CD14-positive monocyte (primary cell): ENCODE measurements around the gene INO80. TPM values are rescaled to one million over a fixed set of nuclear protein-coding genes. Genes with fewer than 3 reads are reported as not detected.

Experiments used
- DNase-seq, 3 donors: peaks; one replicate each; pipeline ENCODE4 v3.0.0-alpha.2; 2011 to 2022
- H2AFZ ChIP-seq: 2 replicates; pipeline ENCODE4 v1.6.0; 2012; ENCODE audit warnings: mild to moderate bottlenecking, low read depth, low read length, inconsistent platforms; ENCODE audit not compliant: insufficient read depth, poor library complexity, severe bottlenecking
- H3K27ac ChIP-seq, 2 donors: 1 replicate in 1 of 2; 2 replicates in 1 of 2; pipeline ENCODE4 v1.5.1; 2012 to 2013; ENCODE audit warnings: low read length in 2 of 2, control low read depth in 1 of 2, inconsistent platforms in 1 of 2, low read depth in 1 of 2, mild to moderate bottlenecking in 1 of 2
- H3K27me3 ChIP-seq, 2 donors: one replicate each; pipeline versions ENCODE4 v1.6.0 to v1.6.1; 2011 to 2013; ENCODE audit warnings: low read length in 2 of 2; ENCODE audit not compliant: control insufficient read depth in 2 of 2, insufficient read depth in 2 of 2
- H3K36me3 ChIP-seq, 2 donors: replicated peaks in 1 of 2; 1 replicate in 1 of 2; 2 replicates in 1 of 2; pipeline versions ENCODE4 v1.5.1 to v1.6.1; 2012 to 2013; ENCODE audit warnings: low read length in 2 of 2, control low read depth in 1 of 2, inconsistent platforms in 1 of 2, mild to moderate bottlenecking in 1 of 2; ENCODE audit not compliant: insufficient read depth in 2 of 2, control insufficient read depth in 1 of 2
- H3K4me1 ChIP-seq, 2 donors: 1 replicate in 1 of 2; 2 replicates in 1 of 2; pipeline versions ENCODE4 v1.5.1 to v1.6.1; 2012 to 2013; ENCODE audit warnings: low read length in 2 of 2, control low read depth in 1 of 2, inconsistent platforms in 1 of 2, mild to moderate bottlenecking in 1 of 2, moderate library complexity in 1 of 2; ENCODE audit not compliant: insufficient read depth in 2 of 2, control insufficient read depth in 1 of 2
- H3K4me2 ChIP-seq: replicated peaks from 2 replicates; pipeline ENCODE3; 2012; ENCODE audit warnings: low read length, moderate library complexity, mild to moderate bottlenecking; ENCODE audit not compliant: poor library complexity, severe bottlenecking; ENCODE audit errors: extremely low read depth
- H3K4me3 ChIP-seq, 3 experiments: fragments of 200-600 bp in 1 of 3; sonication (generic) in 1 of 3; replicated peaks in 1 of 3; 1 replicate in 2 of 3; 2 replicates in 1 of 3; pipeline ENCODE4 v1.5.1; 2011 to 2013; ENCODE audit warnings: low read length in 3 of 3, mild to moderate bottlenecking in 3 of 3, control low read depth in 2 of 3, low read depth in 2 of 3, inconsistent platforms in 1 of 3, moderate library complexity in 1 of 3
- H3K79me2 ChIP-seq: 2 replicates; pipeline ENCODE4 v1.6.0; 2012; ENCODE audit warnings: mild to moderate bottlenecking, control low read depth, inconsistent platforms, low read length, moderate library complexity; ENCODE audit not compliant: insufficient read depth
- H3K9ac ChIP-seq: 2 replicates; pipeline ENCODE4 v1.6.0; 2017; ENCODE audit warnings: low read length, mild to moderate bottlenecking; ENCODE audit not compliant: insufficient read depth, poor library complexity, severe bottlenecking
- H3K9me3 ChIP-seq, 2 donors: replicated peaks in 1 of 2; 1 replicate in 1 of 2; 2 replicates in 1 of 2; pipeline versions ENCODE4 v1.5.1 to v1.6.1; 2012 to 2013; ENCODE audit warnings: low read length in 2 of 2, control low read depth in 1 of 2; ENCODE audit not compliant: control insufficient read depth in 1 of 2, insufficient read depth in 1 of 2
- H4K20me1 ChIP-seq: 2 replicates; pipeline ENCODE4 v1.6.0; 2012; ENCODE audit warnings: mild to moderate bottlenecking, low read length, control low read depth, moderate library complexity; ENCODE audit not compliant: insufficient read depth
- H3K27ac Mint-ChIP-seq, 7 donors: one replicate each; pipeline ENCODE4 v1.8.0; 2020; ENCODE audit warnings: mild to moderate bottlenecking in 7 of 7, mixed read lengths in 7 of 7, moderate library complexity in 6 of 7, inconsistent platforms in 2 of 7
- H3K27me3 Mint-ChIP-seq, 3 donors: one replicate each; pipeline ENCODE4 v1.8.0; 2021 to 2022; ENCODE audit warnings: low read depth in 3 of 3, mild to moderate bottlenecking in 3 of 3, mixed read lengths in 3 of 3, moderate library complexity in 3 of 3, inconsistent platforms in 1 of 3
- H3K36me3 Mint-ChIP-seq, 2 donors: one replicate each; pipeline ENCODE4 v1.8.0; 2020; ENCODE audit warnings: mixed read lengths in 2 of 2, inconsistent platforms in 1 of 2, mild to moderate bottlenecking in 1 of 2
- H3K4me1 Mint-ChIP-seq: one replicate; pipeline ENCODE4 v1.8.0; 2020; ENCODE audit warnings: mild to moderate bottlenecking, mixed read lengths
- H3K4me3 Mint-ChIP-seq, 2 donors: one replicate each; pipeline ENCODE4 v1.8.0; 2020; ENCODE audit warnings: mild to moderate bottlenecking in 2 of 2, mixed read lengths in 2 of 2, moderate library complexity in 1 of 2
- H3K9me3 Mint-ChIP-seq, 7 donors: one replicate each; pipeline ENCODE4 v1.8.0; 2020 to 2022; ENCODE audit warnings: mixed read lengths in 7 of 7, mild to moderate bottlenecking in 6 of 7, moderate library complexity in 6 of 7, inconsistent platforms in 2 of 7
- WGBS: methylation state at CpG from one replicate; pipeline ENCODE4 v1.1.5; 2013; ENCODE audit warnings: missing lambda C conversion rate; ENCODE audit not compliant: insufficient coverage; 5-methylcytosine and 5-hydroxymethylcytosine counted together
- intact Hi-C, 2 donors: fragments of 100-400 bp; cut with micrococcal nuclease; formaldehyde crosslinking; loops; one replicate each; pipeline versions ENCODE4 v1.15.0 to v1.15.1; 2023
- polyA plus RNA-seq, 3 donors: library from polyadenylated mRNA; depleted of rRNA in 1 of 3; unstranded in 2 of 3; stranded (reverse) in 1 of 3; fragments of 300-500 nt in 2 of 3; fragments of >200 nt in 1 of 3; fragmentation: Illumina TruSeq in 2 of 3; gene quantifications; 1 replicate in 2 of 3; 2 replicates in 1 of 3; pipeline ENCODE4 v1.2.3, GENCODE V29; 2012 to 2021
- TF ChIP-seq, protein P1 (sequence below): fragments of 200-600 bp; IDR thresholded peaks from one replicate; pipeline ENCODE4 v1.8.0; 2022; ENCODE audit warnings: antibody characterized with exemption, mild to moderate bottlenecking

Gene INO80
- polyA plus RNA-seq, 3 donors = 2.3 to 13.1 (median 2.4) TPM

DNA sequence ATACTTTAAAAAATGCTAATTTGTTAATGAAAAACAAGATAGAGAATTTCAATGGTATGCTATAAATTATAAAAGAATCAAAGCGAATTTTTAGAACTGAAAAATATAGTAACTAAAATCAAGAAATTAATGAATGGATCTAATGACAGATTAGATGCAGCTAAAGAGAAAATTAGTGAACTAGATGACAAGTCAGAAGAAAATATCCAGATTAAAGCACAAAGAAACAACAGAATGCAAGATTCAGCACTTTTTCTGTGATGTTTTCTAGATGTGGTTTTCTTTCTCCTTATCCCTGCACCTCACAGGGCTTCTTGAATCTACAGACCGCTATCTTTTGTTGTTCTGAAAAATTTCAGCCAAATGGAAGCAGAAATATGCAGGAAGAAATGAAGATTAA lies 54.4 kb downstream of the INO80 start:
- Histone ChIP-seq H3K4me1 (no peaks in the 10 kb centered on the region), H3K9ac (no peak overlapping the region), H4K20me1 (no peaks in the 10 kb centered on the region), H3K27me3 (no peaks in the 10 kb centered on the region), H3K9me3 (peaks cover 9 to 14% of the 10 kb centered on the region in 2 donors), H2AFZ (no peak overlapping the region), H3K4me2 (no peak overlapping the region), H3K4me3 (no peak overlapping the region), H3K27ac (no peak overlapping the region), H3K79me2 (no peaks in the 10 kb centered on the region), H3K36me3 (peaks cover 80 to 95% of the 10 kb centered on the region in 2 donors)
- intact Hi-C loops = no loop called here
- Mint-ChIP-seq H3K27me3 (no peaks in the 10 kb centered on the region), H3K4me3 (no peak overlapping the region), H3K9me3 (peaks cover 0 to 17% (median 14%) of the 10 kb centered on the region in 7 donors), H3K27ac (no peak overlapping the region), H3K4me1 (no peaks in the 10 kb centered on the region), H3K36me3 (peaks cover 79 to 97% of the 10 kb centered on the region in 2 donors)
- DNase-seq = no peak
- WGBS = no CpG with 5 or more reads among the region's 2 CpGs
- TF ChIP-seq, protein P1, sequence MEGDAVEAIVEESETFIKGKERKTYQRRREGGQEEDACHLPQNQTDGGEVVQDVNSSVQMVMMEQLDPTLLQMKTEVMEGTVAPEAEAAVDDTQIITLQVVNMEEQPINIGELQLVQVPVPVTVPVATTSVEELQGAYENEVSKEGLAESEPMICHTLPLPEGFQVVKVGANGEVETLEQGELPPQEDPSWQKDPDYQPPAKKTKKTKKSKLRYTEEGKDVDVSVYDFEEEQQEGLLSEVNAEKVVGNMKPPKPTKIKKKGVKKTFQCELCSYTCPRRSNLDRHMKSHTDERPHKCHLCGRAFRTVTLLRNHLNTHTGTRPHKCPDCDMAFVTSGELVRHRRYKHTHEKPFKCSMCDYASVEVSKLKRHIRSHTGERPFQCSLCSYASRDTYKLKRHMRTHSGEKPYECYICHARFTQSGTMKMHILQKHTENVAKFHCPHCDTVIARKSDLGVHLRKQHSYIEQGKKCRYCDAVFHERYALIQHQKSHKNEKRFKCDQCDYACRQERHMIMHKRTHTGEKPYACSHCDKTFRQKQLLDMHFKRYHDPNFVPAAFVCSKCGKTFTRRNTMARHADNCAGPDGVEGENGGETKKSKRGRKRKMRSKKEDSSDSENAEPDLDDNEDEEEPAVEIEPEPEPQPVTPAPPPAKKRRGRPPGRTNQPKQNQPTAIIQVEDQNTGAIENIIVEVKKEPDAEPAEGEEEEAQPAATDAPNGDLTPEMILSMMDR = no peak

DNA sequence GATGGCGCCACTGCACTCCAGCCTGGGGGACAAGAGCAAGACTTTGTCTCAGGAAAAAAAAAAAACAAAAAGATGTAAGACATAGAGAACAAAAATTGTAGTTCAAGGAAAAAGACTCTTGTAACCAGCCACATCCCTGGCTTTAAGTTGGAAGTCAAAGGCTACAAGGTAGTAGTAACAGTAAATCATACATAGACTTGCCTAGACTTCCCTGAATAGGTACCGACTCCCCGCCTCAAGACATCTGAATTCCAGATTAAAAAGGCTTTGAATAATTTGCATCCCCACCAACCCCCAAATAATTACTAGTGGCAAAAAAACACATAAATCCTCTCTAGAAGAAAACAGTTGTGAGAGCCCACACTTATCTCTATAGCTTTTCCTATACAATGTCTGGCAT lies 55.6 kb downstream of the INO80 start:
- intact Hi-C loops = no loop called here
- WGBS = 100% methylated on average over 3 of the region's 3 CpGs
- H2AFZ ChIP-seq = no peak overlapping the region
- Mint-ChIP-seq H3K36me3 (peaks cover 83 to 96% of the 10 kb centered on the region in 2 donors), H3K27me3 (no peaks in the 10 kb centered on the region), H3K27ac (peak overlapping the region in 1 of 7 donors; percentile 54), H3K4me3 (no peak overlapping the region), H3K4me1 (no peaks in the 10 kb centered on the region), H3K9me3 (peaks cover 0 to 17% (median 14%) of the 10 kb centered on the region in 7 donors)
- H3K9me3 ChIP-seq = peaks cover 9 to 14% of the 10 kb centered on the region in 2 donors
- H3K79me2 ChIP-seq = no peaks in the 10 kb centered on the region
- DNase-seq = no peak
- H3K4me2 ChIP-seq = no peak overlapping the region
- no peak overlapping the region for H3K4me3 ChIP-seq
- TF ChIP-seq, protein P1 = no peak
- H3K4me1 ChIP-seq = no peaks in the 10 kb centered on the region
- H3K36me3 ChIP-seq = peaks cover 80 to 95% of the 10 kb centered on the region in 2 donors
- H4K20me1 ChIP-seq = no peaks in the 10 kb centered on the region
- no peak overlapping the region for H3K9ac ChIP-seq
- H3K27ac ChIP-seq = no peak overlapping the region
- no peaks in the 10 kb centered on the region for H3K27me3 ChIP-seq
